ENCODE data around the gene PBX2.

PBX2 gene

GRCh38 chr6:32152769-32153563 is 37.0 kb downstream of the PBX2 start:
- no peak for TF ChIP-seq EZH2 (IDR thresholded peaks at IDR 0.05)
- TF ChIP-seq POLR2AphosphoS5 (IDR thresholded peaks at IDR 0.05; ENCODE audit: borderline replicate concordance, low read depth, low read length), result no peak
- no peak for TF ChIP-seq FOXP2 (optimal IDR thresholded peaks at IDR 0.05; ENCODE audit: control extremely low read depth, extremely low read length, insufficient read depth)
- H3K36me3 ChIP-seq (ENCODE audit: insufficient read depth, low read length), result peaks cover 23% of the 10 kb centered on the region
- peak overlapping the region; percentile 90 for H3K9ac ChIP-seq (ENCODE audit: insufficient read length)
- peak overlapping the region; percentile 94 for H3K4me3 ChIP-seq
- no peak for DNase-seq (ENCODE audit: low read depth, low spot score)
- no peaks in the 10 kb centered on the region for H3K9me3 ChIP-seq (ENCODE audit: low read depth, low read length)
- peak overlapping the region; percentile 85 for H3K27ac ChIP-seq

DNA sequence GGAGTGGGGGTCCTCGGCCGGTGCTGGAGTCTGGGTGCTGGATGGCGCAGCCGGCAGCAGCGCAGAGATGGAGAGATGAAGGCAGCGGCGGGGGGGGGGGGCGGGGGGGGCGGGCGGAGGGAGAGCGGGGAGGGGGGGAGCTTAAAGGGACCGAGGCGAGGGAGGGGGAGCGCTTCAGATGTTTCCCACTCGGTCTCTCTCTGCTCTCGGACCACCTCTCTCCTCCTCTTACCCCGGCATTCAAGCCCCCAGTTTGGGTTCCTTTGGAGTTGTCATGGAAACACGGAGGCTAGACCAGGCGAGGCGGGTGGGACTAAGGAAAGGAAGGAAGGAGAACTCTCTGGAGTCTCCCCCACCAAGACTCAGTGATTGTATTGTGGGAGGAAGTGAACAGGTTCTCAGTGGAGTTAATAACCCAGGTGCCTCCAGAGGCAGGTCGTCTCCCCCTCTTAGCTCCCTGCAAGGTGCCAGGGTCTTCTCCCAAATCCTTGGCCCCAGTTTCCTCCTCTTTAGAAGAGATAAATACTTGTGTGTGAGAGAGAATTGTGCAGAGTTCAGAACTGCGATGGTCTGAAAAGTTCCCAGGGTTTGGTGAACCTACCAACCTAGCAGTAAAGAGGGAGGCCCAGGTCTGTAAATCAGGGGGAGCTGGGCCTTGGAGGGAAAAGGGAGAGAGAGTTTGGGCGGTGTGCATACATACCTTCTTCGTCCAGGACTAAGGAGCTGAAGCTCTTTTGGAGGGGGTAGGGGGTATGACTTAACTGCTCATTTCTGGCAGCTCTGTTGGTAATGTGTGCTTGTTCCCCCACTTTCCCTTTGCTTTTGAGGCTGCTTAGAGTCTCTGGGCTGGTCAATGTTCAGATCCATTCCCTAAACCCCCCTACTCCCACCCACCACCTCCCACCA is 37.9 kb downstream of the PBX2 start, which contains the start of gene PRRT1:
TSS of gene PRRT1 (minus strand) at position 77 of the 906 bp plus-strand sequence. CDS start 112 bp downstream, outside the sequence.
- H3K9me3 ChIP-seq (ENCODE audit: low read depth, low read length), result no peaks in the 10 kb centered on the region
- TF ChIP-seq EZH2 (IDR thresholded peaks at IDR 0.05) (no peak), POLR2AphosphoS5 (IDR thresholded peaks at IDR 0.05; ENCODE audit: borderline replicate concordance, low read depth, low read length) (0 out of 2 replicates have a peak, but pooled peaks have one; percentile 33)
- peak within 1 kb of the TSS; percentile 85 for H3K27ac ChIP-seq
- no peak for DNase-seq (ENCODE audit: low read depth, low spot score)
- H3K4me3 ChIP-seq, result peak within 1 kb of the TSS; percentile 94
- H3K36me3 ChIP-seq (ENCODE audit: insufficient read depth, low read length), result peaks cover 15% of the 10 kb centered on the region
- peak within 1 kb of the TSS; percentile 90 for H3K9ac ChIP-seq (ENCODE audit: insufficient read length)

DNA sequence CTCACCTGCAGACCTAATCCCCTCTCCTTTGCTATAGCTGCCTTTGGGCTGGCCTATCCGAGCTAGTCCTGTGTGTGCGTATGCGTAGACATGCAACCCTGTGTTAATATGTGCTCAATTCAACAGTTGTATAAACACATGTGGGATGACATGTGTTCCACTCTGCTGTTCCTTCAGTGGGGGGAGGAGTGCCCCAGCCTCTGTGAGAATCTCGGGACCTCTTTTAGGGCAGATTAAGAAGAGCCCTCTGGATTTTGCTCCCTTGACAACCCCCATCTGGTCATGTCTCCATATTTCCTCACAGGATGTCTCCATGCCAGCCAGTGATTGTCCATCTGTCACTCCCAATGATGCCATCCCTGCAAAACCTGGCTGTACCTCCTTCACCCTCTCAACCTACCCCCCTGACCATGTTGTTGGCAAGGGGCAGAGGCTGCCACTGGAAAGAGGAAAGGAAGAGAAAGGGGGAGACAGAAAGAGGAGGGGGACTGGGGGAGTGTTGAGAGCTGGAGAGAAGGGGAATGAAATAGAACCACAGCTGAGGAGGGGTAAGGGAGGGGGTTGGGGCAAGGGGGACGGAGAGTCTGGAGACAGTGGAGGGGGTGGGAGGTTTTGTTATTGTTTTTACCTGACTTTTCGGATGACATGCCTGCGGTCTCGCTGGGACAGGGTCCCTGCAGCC is 38.7 kb downstream of the PBX2 start:
- Histone ChIP-seq H3K27ac (no peak overlapping the region), H3K9me3 (ENCODE audit: low read depth, low read length) (no peaks in the 10 kb centered on the region), H3K36me3 (ENCODE audit: insufficient read depth, low read length) (peaks cover 7% of the 10 kb centered on the region; the same call in 1 of the 2 replicates), H3K4me3 (no peak overlapping the region), H3K9ac (ENCODE audit: insufficient read length) (no peak overlapping the region)
- TF ChIP-seq FOXP2 (optimal IDR thresholded peaks at IDR 0.05; ENCODE audit: control extremely low read depth, extremely low read length, insufficient read depth) (no peak), POLR2AphosphoS5 (IDR thresholded peaks at IDR 0.05; ENCODE audit: borderline replicate concordance, low read depth, low read length) (no peak), EZH2 (IDR thresholded peaks at IDR 0.05) (no peak)
- no peak for DNase-seq (ENCODE audit: low read depth, low spot score)

DNA sequence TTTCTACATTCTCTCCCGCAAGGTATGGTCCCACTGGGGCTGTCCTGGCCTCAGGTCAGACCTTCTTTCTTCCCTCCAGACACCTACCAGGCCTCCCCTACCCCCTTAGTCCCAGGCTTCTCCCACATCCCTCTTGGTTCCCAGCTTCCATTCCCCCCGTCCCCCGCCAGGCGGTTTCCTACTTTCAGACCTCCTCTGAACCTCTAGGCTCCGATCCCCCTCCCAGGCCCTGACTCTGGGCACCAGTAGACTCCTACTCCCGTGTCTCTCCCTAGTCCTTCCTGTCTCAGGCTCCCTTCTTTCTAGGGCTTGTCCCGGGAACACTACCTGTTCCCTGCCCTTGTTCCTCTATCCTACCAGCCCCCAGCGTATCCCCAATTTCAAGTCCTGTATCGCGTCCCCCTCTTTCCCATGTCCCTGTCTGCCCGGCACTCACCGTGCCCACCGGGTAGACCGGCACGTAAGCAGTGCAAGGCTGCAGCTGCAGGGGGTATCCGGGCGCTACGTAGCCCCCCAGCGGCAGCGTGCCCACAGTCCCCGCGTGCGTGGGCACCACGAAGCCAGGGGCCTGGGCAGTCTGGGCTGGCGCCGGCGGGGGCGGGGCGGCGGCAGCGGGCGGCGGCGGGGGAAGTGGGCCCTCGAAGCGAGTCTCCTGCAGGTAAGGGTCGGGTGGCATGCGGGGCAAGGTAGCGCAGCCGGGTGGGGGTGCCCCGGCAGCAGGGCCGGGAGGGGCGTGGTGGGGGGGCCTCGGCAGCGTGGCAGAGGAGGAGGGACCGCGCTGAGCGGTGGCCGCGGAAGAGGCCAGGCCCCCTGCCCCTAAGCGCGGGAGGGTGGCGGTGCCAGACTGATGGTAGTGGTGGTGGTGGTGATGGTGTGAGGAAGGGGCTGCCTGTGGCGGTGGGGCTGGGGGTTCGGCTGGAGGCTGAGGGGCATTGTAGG is 39.8 kb downstream of the PBX2 start:
- DNase-seq (ENCODE audit: low read depth, low spot score), result no peak
- no peak overlapping the region for H3K9ac ChIP-seq (ENCODE audit: insufficient read length)
- no peak overlapping the region for H3K4me3 ChIP-seq
- no peaks in the 10 kb centered on the region for H3K9me3 ChIP-seq (ENCODE audit: low read depth, low read length)
- H3K36me3 ChIP-seq (ENCODE audit: insufficient read depth, low read length), result no peaks in the 10 kb centered on the region
- TF ChIP-seq POLR2AphosphoS5 (IDR thresholded peaks at IDR 0.05; ENCODE audit: borderline replicate concordance, low read depth, low read length) (no peak), EZH2 (IDR thresholded peaks at IDR 0.05) (no peak), FOXP2 (optimal IDR thresholded peaks at IDR 0.05; ENCODE audit: control extremely low read depth, extremely low read length, insufficient read depth) (no peak)
- H3K27ac ChIP-seq, result no peak overlapping the region

- Histone ChIP-seq H3K27ac (no peak overlapping the region), H3K4me3 (no peak overlapping the region), H3K9ac (ENCODE audit: insufficient read length) (no peak overlapping the region), H3K36me3 (ENCODE audit: insufficient read depth, low read length) (no peaks in the 10 kb centered on the region), H3K9me3 (ENCODE audit: low read depth, low read length) (no peaks in the 10 kb centered on the region)
- TF ChIP-seq EZH2 (IDR thresholded peaks at IDR 0.05) (no peak), POLR2AphosphoS5 (IDR thresholded peaks at IDR 0.05; ENCODE audit: borderline replicate concordance, low read depth, low read length) (no peak), FOXP2 (optimal IDR thresholded peaks at IDR 0.05; ENCODE audit: control extremely low read depth, extremely low read length, insufficient read depth) (no peak)
- DNase-seq (ENCODE audit: low read depth, low spot score), result no peak
Observed at GRCh38 chr6:32149092-32149755, 40.8 kb downstream of the PBX2 start.

DNA sequence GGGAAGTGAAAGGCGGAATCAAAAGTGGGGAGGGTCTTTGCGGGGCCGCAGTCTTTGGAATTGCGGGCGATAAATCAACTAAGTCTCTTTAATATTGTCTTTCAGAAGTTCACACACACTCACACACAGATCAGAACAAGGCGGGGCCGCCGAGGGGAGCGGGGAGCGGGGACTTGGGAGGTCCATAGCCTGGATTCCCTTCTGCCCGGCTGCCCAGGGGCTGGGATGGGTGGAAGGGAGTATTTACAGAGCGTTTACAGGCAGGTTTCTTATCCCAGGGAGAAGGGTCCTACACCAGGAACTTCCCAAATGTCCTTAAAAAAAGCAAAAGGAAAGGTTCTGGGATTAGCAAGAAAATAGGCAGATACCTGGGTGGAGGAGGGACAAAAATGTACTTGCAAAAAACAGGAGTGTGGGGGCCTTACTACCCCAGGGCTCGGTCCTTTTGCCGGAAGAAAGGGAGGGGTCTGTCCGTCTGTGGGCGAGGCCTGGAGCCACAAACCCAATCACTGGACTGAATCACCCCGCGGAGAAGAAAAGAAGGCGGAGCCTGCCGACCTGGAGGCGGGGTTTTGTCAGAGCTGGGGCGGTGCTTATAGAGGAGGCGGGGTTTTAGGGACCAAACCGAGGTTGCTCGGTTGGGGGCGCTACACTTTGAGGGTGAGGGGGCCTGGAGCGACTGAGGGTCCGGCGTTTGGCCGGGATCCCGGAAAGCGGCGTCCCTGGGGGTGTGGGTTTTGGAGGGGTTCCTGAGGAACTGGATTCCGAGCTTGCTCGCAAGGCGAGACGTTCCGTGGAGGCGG is 41.5 kb downstream of the PBX2 start:
- H3K4me3 ChIP-seq, result no peak overlapping the region
- no peak overlapping the region for H3K27ac ChIP-seq
- no peak overlapping the region for H3K9ac ChIP-seq (ENCODE audit: insufficient read length)
- no peak for DNase-seq (ENCODE audit: low read depth, low spot score)
- H3K36me3 ChIP-seq (ENCODE audit: insufficient read depth, low read length), result no peaks in the 10 kb centered on the region
- no peaks in the 10 kb centered on the region for H3K9me3 ChIP-seq (ENCODE audit: low read depth, low read length)
- TF ChIP-seq FOXP2 (optimal IDR thresholded peaks at IDR 0.05; ENCODE audit: control extremely low read depth, extremely low read length, insufficient read depth) (no peak), POLR2AphosphoS5 (IDR thresholded peaks at IDR 0.05; ENCODE audit: borderline replicate concordance, low read depth, low read length) (no peak), EZH2 (IDR thresholded peaks at IDR 0.05) (no peak)

Measured in SK-N-MC (cell line).